GM21390 (cell line): ENCODE data around the gene RXFP3.
A peak's percentile ranks its signal among the peaks of the same experiment; 100 is the strongest.
"Not testable (repeated sequence)": the region's sequence is repeated elsewhere in the genome, so short reads cannot be mapped to it uniquely, and the experiment has no call there.

ENCODE experiments used
- ATAC-seq: cut with Tn5 transposase; IDR thresholded peaks from one replicate; pipeline ENCODE4 v1.9.1; 2021; ENCODE audit not compliant: unreplicated experiment

Gene RXFP3

DNA sequence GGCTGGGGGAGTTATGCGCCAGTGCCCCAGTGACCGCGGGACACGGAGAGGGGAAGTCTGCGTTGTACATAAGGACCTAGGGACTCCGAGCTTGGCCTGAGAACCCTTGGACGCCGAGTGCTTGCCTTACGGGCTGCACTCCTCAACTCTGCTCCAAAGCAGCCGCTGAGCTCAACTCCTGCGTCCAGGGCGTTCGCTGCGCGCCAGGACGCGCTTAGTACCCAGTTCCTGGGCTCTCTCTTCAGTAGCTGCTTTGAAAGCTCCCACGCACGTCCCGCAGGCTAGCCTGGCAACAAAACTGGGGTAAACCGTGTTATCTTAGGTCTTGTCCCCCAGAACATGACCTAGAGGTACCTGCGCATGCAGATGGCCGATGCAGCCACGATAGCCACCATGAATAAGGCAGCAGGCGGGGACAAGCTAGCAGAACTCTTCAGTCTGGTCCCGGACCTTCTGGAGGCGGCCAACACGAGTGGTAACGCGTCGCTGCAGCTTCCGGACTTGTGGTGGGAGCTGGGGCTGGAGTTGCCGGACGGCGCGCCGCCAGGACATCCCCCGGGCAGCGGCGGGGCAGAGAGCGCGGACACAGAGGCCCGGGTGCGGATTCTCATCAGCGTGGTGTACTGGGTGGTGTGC lies at the start of gene RXFP3:
RXFP3 (plus strand) TSS at position 6 of the 636 bp plus-strand sequence; CDS start at position 361, 355 bp downstream.
- no peak for ATAC-seq

DNA sequence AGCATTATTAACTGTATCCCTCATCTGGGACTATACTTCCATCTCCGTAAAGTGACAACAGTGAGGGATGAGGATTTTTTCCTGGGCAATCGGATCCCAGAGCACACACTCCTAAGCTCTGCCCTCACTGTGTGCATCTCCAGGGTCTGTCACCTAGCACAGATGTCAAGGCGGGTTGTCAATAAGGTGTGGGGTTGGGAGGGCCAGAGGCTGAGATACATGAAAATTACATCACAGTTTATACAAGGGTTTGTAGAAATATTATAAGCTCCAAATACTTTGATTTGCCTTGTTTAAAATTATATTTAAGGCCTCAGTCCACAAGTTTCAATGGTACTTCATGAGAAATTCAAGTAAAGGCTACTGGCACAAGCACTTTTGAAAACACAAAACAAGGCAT lies 48.9 kb upstream of the RXFP3 start:
- no peak for ATAC-seq

DNA sequence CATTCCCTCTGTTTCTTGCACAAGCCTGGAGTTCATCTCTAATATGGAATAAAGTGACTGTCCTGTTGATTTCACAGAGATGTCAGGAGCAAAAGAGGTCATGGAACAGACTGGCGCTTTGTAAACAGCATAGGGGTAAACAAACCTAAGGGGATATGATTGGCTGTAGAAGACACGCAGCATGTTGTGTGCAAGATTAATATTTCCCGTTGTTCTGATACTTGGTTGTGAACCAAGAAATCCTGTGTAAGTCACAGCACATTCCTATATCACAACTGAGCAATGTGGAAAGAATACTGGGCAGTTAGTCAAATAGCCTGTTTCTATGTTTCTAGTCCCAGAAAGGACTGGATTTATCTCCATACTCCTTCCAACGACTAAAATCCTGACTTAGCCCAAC lies 47.6 kb upstream of the RXFP3 start:
- ATAC-seq: no peak

- ATAC-seq: no peak
These were observed 45.8 kb upstream of the RXFP3 start for GRCh38 chr5:33890131-33891032.

DNA sequence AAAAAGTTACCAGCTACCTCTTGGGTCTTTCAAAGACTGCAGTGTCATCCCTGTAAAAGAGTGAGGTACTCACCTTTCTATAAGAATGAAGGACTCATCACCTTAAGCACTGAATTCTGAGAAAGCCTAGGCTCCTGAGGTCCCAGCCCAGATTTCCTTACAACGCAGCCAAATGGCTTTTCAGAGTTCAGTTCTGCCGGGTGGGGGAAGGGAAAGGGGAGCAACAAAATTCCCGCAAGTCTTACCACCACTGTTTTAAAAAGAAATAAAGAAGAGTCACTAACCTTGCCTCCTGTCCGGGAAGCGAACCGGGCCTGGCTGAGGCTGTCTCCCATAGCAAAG lies 44.8 kb upstream of the RXFP3 start:
- ATAC-seq: no peak

DNA sequence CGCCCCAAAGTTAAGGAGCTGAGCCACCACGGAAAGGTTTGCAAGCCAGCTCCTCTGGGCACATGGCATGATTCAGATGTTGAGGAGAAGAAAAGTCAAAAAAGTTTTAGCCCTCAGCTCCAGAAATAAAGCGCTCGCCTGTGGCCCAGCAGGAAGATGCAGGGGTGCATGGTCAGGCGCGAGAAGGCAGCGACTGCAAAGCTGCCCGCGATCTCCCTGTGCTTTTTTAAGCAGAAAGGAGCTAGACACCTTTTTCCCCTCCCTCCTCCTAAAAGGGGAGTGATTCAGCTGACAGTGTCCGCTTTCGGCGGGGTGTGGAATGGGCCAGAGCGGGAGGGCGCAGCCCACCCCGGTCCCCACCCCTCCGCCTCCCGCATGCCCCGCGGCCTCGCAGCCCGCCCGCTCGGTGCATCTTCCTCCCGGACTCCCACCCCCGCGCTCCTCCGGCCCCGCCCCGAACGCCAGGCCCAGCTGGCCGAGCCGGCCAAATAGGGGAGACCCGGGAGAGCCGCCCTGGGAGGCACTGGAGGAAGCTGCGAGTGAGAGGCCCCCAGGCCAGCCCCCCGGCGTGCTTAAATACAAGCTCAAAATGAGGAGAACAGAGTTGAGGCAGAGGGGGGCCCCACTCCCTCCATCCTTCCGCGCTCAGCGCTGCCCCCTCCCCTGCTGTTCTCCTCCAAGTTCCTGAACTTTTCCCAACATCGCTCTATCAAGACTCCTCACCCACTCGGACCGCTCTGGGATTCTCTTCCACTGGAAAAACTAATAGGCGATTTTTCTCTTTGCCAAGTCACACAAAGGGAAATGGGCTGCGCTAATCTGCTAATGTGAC lies 44.2 kb upstream of the RXFP3 start, which contains the start of gene ADAMTS12:
ADAMTS12 (minus strand) TSS at position 203 of the 832 bp plus-strand sequence; CDS start at position 69, 134 bp downstream.
- ATAC-seq: no peak

DNA sequence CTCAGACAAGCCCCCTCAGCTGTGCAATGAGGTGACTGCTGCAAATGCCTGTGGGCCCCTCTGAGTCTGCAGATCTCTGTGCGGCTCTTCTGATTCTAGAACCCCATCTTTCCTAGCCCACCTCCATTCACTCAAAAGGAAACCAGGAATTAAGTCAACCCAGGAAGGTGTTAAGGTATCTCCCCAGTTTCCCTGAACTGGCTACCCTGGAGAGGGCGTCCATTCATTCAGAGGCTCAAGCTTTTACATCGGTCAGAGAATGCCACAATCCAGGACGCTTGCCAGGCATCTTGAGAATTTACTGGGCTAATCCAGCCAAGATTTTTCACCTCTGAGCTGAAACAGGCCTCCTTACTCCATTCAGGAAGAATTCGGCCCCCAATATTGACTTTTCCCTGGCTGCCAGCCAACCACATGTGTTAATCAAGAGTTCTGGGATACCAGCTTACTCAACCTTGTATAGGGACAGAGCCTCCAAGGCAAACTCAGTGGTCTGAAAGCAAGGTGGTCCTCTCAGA lies 43.5 kb upstream of the RXFP3 start:
- no peak for ATAC-seq

- ATAC-seq: no peak
These were observed 41.6 kb upstream of the RXFP3 start for GRCh38 chr5:33894566-33894965.

DNA sequence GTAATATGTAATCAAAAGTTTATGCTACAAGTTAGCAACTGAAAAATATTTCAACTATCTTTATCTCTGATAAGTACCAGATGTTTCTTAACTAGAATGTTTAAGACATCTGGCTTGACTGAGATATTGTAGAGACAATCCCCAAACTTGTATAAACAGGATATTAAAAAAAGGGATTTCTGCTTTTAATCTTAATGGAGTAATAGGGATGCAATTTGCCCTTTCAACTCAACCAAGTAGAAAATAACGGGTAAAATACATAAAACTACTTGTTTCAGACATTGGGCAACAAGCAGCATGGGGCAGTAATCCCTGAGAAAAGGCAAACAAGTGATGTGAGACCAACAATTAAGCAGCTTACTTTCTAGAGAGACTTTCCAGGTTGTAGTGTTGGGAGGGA lies 35.0 kb upstream of the RXFP3 start:
- ATAC-seq: no peak

DNA sequence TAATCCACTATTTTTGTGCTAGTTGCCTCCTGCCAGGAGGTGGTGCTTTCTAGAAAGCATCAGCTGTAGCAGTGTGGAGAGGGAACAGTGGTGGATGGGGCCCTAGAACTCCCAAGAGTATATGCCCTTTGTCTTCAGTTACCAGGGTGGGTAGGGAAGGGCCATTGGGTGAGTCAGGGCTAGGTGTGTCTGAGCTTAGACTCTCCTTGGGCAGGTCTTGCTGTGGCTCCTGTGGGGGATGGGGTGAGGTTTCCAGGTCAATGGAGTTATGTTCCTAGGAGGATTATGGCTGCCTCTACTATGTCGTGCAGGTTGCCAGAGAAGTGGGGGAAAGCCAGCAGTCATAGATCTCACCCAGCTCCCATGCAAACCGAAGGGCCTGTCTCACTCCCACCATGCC lies 33.1 kb upstream of the RXFP3 start:
- ATAC-seq: no peak

DNA sequence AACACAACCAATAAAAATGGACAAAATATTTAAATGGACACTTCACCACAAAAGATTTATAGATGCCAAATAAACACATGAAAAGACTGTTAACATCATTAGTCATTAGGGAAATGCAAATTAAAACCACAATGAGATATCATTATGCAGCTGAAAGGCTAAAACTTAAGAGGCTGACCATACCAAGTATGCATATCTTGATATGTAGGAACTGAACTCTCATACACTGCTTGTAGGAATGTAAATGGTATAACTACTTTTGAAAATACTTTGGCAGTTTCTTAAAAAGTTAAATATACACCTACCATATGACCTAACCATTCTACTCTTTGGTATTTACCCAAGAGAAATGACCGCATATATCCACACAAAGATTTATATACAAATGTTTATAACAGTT lies 30.8 kb upstream of the RXFP3 start:
- no peak for ATAC-seq

DNA sequence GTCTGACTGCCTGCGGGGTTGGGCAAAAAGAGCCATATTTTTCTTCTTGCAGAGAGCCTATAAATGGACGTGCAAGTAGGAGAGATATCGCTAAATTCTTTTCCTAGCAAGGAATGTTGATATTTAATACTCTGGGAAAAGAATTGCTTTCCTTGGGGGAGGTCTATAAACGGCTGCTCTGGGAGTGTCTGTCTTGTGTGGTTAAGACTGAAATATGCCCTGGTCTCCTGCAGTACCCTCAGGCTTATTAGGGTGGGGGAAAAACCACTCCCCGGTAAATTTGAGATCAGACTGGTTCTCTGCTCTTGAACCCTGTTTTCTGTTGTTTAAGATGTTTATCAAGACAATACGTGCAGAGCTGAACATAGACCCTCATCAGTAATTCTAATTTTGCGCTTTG lies 29.9 kb upstream of the RXFP3 start:
- ATAC-seq: not testable (repeated sequence)

DNA sequence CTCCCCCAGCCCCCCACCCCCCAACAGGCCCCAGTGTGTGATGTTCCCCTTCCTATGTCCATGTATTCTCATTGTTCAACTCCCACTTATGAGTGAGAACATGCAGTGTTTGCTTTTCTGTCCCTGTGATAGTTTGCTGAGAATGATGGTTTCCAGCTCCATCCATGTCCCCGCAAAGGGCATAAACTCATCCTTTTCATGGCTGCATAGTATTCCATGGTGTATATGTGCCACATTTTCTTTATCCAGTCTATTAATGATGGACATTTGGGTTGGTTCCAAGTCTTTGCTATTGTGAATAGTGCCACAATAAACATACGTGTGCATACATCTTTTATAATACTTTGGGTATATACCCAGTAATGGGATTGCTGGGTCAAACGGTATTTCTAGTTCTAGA lies 21.3 kb upstream of the RXFP3 start:
- not testable (repeated sequence) for ATAC-seq

GRCh38 chr5:33921002-33921401 lies 15.2 kb upstream of the RXFP3 start:
- ATAC-seq: no peak

DNA sequence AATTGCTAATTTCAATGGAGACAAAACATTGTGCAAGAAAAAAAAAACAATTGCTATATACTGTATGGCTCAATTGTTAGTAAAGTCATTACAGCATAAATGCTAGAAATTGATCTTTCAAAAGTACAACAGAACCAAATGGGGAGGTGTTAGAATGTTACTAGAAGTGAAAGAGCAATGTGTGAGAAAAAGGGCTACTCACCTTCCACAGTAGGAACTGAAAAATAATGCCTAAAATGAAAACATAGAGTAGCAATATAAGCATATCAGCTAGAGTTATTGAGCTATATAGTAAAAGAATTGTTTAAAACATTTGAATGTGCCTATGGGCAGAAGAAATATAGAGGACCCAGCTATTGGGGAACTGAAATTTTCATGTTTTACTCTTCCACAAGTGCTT lies 10.9 kb upstream of the RXFP3 start:
- peak; percentile 66 for ATAC-seq

- ATAC-seq: no peak
These were observed 8.5 kb upstream of the RXFP3 start for GRCh38 chr5:33927685-33928084.

- no peak for ATAC-seq
These were observed 7.9 kb upstream of the RXFP3 start for GRCh38 chr5:33928283-33928682.

- no peak for ATAC-seq
These were observed 6.1 kb upstream of the RXFP3 start for GRCh38 chr5:33929925-33930690.

- no peak for ATAC-seq
These were observed 5.0 kb upstream of the RXFP3 start for GRCh38 chr5:33931136-33931535.

DNA sequence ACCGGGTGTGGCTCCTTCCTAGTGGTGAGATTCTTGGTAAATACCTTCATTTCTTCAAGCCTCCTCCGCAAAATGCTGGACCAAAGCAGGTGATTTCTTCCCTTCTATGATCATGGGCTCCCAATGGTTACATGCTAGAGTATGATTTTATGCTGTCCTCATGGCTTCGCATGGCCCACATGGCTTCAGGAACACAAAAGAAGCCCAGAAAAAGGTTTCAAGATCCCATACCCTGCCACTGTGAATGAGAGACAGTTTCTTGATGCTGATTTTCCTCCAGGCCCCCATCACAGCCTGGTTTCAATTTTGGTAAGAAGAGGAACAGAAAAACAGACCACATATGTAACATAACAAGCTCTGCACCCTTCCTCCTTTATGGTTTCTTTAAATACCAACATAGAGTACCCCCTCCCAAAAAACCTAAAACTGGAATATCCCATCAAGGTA lies 2.4 kb upstream of the RXFP3 start:
- ATAC-seq: peak; percentile 84
